GM21529 (cell line): ENCODE data around the gene ULK1.
"Not testable (repeated sequence)": the region's sequence is repeated elsewhere in the genome, so short reads cannot be mapped to it uniquely, and the experiment has no call there.

Experiments used
- ATAC-seq: cut with Tn5 transposase; IDR thresholded peaks from one replicate; pipeline ENCODE4 v1.9.1; 2021; ENCODE audit not compliant: unreplicated experiment

The ULK1 gene

GRCh38 chr12:131861261-131862083 is 33.0 kb upstream of the ULK1 start:
- ATAC-seq = no peak

GRCh38 chr12:131862084-131862441 is 32.4 kb upstream of the ULK1 start:
- no peak for ATAC-seq

- no peak for ATAC-seq
Observed at GRCh38 chr12:131862600-131862993, 31.8 kb upstream of the ULK1 start.

- ATAC-seq = no peak
Observed at GRCh38 chr12:131862994-131863710, 31.3 kb upstream of the ULK1 start.

- ATAC-seq = no peak
Observed at GRCh38 chr12:131863711-131864396, 30.6 kb upstream of the ULK1 start.

- no peak for ATAC-seq
Observed at GRCh38 chr12:131864469-131864868, 30.0 kb upstream of the ULK1 start.

- no peak for ATAC-seq
Observed at GRCh38 chr12:131865180-131865875, 29.1 kb upstream of the ULK1 start.

GRCh38 chr12:131867471-131867870 is 27.0 kb upstream of the ULK1 start:
- ATAC-seq = no peak

- ATAC-seq = no peak
Observed at GRCh38 chr12:131867891-131868675, 26.3 kb upstream of the ULK1 start.

- no peak for ATAC-seq
Observed at GRCh38 chr12:131869871-131870418, 24.5 kb upstream of the ULK1 start.

GRCh38 chr12:131871677-131872076 is 22.7 kb upstream of the ULK1 start:
- no peak for ATAC-seq

GRCh38 chr12:131872154-131873051 is 22.0 kb upstream of the ULK1 start:
- ATAC-seq = no peak

- no peak for ATAC-seq
Observed at GRCh38 chr12:131873293-131873692, 21.1 kb upstream of the ULK1 start.

- not testable (repeated sequence) for ATAC-seq
Observed at GRCh38 chr12:131874972-131875371, 19.4 kb upstream of the ULK1 start.

GRCh38 chr12:131877216-131877615 is 17.2 kb upstream of the ULK1 start:
- ATAC-seq = not testable (repeated sequence)

GRCh38 chr12:131878436-131878835 is 16.0 kb upstream of the ULK1 start:
- ATAC-seq = not testable (repeated sequence)

- no peak for ATAC-seq
Observed at GRCh38 chr12:131882804-131883520, 11.5 kb upstream of the ULK1 start.

GRCh38 chr12:131883521-131883900 is 10.9 kb upstream of the ULK1 start:
- no peak for ATAC-seq
